ENCODE data around the gene NNMT.

NNMT gene

DNA sequence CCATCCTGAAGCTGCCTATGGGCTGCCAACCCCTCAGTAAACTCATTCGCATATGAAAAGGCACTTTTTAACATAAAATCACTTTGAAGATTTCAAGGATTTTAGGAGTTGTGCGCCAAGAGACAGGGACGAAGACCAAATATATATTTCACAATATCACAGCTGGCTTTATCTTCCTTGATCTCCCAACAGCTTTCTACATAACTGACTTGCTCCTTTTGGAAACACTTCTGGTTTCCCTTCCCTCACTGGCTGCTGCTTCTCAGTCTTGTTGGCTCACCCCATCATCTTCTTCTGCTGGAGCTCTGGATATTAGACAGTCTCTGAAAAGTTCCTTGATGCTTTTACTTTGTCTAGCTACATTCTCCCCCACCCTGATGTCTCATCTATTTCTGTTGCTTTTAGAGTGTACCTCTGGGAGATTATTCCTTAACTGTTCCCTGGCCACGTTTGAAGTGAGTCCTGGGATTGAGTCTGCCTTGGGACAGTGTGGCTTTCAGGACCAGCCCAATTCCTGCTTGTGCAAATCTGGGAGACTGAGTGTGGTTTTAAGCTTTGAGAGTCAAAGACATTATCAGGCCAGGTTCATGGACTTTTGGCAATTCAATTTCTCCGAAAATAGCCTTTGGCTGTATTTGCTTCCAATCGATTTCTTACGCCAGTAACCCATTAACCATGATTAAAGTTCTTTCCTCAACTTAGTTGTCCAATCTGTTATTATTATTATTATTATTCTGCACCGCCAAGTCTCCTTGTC, 30.9 kb upstream of the NNMT start:
- Histone ChIP-seq H3K36me3 (ENCODE audit: control insufficient read depth, insufficient read depth, low read length, severe bottlenecking) (peaks cover 2% of the 10 kb centered on the region), H3K27me3 (replicated peaks; ENCODE audit: control insufficient read depth, insufficient read depth, low read length) (no peaks in the 10 kb centered on the region), H3K4me1 (ENCODE audit: control insufficient read depth, insufficient read depth, low read length) (peaks cover 51% of the 10 kb centered on the region), H3K9ac (ENCODE audit: low read length) (no peak overlapping the region), H3K9me3 (ENCODE audit: control insufficient read depth, low read length) (no peaks in the 10 kb centered on the region), H3K4me3 (ENCODE audit: low read length) (no peak overlapping the region)
- no peak for DNase-seq (ENCODE audit: low read depth)

DNA sequence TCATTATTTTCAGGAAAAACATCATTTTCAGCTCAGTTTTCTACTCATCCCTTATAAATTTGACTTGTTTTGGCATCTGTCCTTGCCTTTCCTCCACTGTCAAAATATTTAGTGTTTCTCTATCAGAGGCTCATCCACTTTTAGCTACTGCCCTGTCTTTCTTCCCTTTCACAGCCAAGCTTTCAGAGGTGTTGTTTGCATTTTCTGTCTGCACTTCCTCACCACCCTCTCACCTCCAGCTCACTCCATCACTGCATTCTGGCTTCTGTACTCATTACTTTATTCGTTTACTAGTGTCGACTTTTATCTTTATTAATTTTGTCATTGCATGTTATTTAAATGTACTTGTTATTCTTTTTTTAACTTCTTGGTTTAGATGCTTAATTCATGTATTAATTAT, 26.7 kb upstream of the NNMT start:
- no peaks in the 10 kb centered on the region for H3K9me3 ChIP-seq (ENCODE audit: control insufficient read depth, low read length)
- DNase-seq (ENCODE audit: low read depth) = no peak
- H3K36me3 ChIP-seq (ENCODE audit: control insufficient read depth, insufficient read depth, low read length, severe bottlenecking) = peaks cover 10% of the 10 kb centered on the region
- no peak overlapping the region for H3K4me3 ChIP-seq (ENCODE audit: low read length)
- no peaks in the 10 kb centered on the region for H3K27me3 ChIP-seq (replicated peaks; ENCODE audit: control insufficient read depth, insufficient read depth, low read length)
- no peak overlapping the region for H3K9ac ChIP-seq (ENCODE audit: low read length)
- H3K4me1 ChIP-seq (ENCODE audit: control insufficient read depth, insufficient read depth, low read length) = peaks cover 15% of the 10 kb centered on the region

DNA sequence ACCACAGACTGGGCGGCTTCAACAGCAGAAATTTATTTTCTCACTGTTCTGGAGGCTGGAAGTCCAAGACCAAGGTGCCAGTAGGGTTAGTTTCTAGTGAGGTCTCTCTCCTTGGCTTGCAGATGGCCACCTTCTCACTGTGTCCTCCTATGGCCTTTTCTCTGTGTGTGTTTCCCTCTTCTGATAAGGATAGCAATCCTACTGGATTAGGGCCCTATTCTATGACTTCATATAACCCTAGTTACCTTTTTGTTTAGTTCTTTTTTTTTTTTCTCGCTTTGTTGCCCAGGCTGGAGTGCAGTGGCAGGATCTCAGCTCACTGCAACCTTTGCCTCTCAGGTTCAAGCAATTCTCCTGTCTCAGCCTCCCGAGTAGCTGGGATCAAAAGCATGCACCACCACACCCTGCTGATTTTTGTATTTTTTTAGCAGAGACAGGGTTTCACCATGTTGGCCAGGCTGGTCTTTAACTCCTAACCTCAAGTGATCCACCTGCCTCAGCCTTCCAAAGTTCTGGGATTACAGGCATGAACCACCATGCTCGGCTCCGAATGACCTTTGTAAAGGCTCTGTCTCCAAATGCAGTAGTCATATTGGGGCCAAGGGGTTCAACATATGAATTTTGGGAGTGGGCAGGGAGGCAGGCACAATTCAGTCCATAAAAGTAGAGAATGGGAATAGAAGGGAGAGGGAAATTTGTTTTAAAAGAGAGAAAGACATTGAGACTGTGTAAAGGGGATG, 25.5 kb upstream of the NNMT start:
- Histone ChIP-seq H3K4me3 (ENCODE audit: low read length) (no peak overlapping the region), H3K27me3 (replicated peaks; ENCODE audit: control insufficient read depth, insufficient read depth, low read length) (no peaks in the 10 kb centered on the region), H3K36me3 (ENCODE audit: control insufficient read depth, insufficient read depth, low read length, severe bottlenecking) (peaks cover 10% of the 10 kb centered on the region), H3K9ac (ENCODE audit: low read length) (no peak overlapping the region), H3K4me1 (ENCODE audit: control insufficient read depth, insufficient read depth, low read length) (peaks cover 12% of the 10 kb centered on the region), H3K9me3 (ENCODE audit: control insufficient read depth, low read length) (no peaks in the 10 kb centered on the region)
- no peak for DNase-seq (ENCODE audit: low read depth)

DNA sequence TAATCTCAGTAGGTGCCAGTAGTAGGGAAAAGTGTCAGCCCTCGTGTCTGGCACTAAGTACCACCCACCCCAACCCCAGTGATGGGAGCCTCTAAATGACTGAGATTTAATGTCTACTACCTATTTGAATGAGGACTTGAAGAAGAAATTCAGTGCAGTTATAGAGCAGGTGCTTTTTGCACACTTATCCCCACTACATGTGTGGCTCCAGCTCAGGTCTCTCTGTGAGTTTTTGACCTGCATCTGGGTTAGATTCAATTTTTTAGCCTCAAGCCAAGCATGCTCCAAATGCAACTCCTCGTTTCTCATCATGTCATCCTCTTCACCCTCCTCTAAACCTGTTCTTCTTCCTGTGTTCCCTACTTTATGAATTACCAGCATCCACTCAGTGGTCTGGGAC, 24.9 kb upstream of the NNMT start:
- no peak overlapping the region for H3K9ac ChIP-seq (ENCODE audit: low read length)
- peaks cover 9% of the 10 kb centered on the region for H3K4me1 ChIP-seq (ENCODE audit: control insufficient read depth, insufficient read depth, low read length)
- peaks cover 10% of the 10 kb centered on the region for H3K36me3 ChIP-seq (ENCODE audit: control insufficient read depth, insufficient read depth, low read length, severe bottlenecking)
- no peaks in the 10 kb centered on the region for H3K27me3 ChIP-seq (replicated peaks; ENCODE audit: control insufficient read depth, insufficient read depth, low read length)
- H3K9me3 ChIP-seq (ENCODE audit: control insufficient read depth, low read length) = no peaks in the 10 kb centered on the region
- no peak overlapping the region for H3K4me3 ChIP-seq (ENCODE audit: low read length)
- DNase-seq (ENCODE audit: low read depth) = no peak

- H3K4me1 ChIP-seq (ENCODE audit: control insufficient read depth, insufficient read depth, low read length) = peaks cover 9% of the 10 kb centered on the region
- no peaks in the 10 kb centered on the region for H3K9me3 ChIP-seq (ENCODE audit: control insufficient read depth, low read length)
- H3K27me3 ChIP-seq (replicated peaks; ENCODE audit: control insufficient read depth, insufficient read depth, low read length) = no peaks in the 10 kb centered on the region
- no peak overlapping the region for H3K9ac ChIP-seq (ENCODE audit: low read length)
- no peak for DNase-seq (ENCODE audit: low read depth)
- H3K4me3 ChIP-seq (ENCODE audit: low read length) = no peak overlapping the region
- peaks cover 10% of the 10 kb centered on the region for H3K36me3 ChIP-seq (ENCODE audit: control insufficient read depth, insufficient read depth, low read length, severe bottlenecking)
Measured at GRCh38 chr11:114272311-114272710, 23.9 kb upstream of the NNMT start.

- no peaks in the 10 kb centered on the region for H3K9me3 ChIP-seq (ENCODE audit: control insufficient read depth, low read length)
- peaks cover 10% of the 10 kb centered on the region for H3K36me3 ChIP-seq (ENCODE audit: control insufficient read depth, insufficient read depth, low read length, severe bottlenecking)
- H3K27me3 ChIP-seq (replicated peaks; ENCODE audit: control insufficient read depth, insufficient read depth, low read length) = no peaks in the 10 kb centered on the region
- no peak overlapping the region for H3K4me3 ChIP-seq (ENCODE audit: low read length)
- peaks cover 9% of the 10 kb centered on the region for H3K4me1 ChIP-seq (ENCODE audit: control insufficient read depth, insufficient read depth, low read length)
- no peak for DNase-seq (ENCODE audit: low read depth)
- no peak overlapping the region for H3K9ac ChIP-seq (ENCODE audit: low read length)
Measured at GRCh38 chr11:114273071-114273470, 23.1 kb upstream of the NNMT start.

DNA sequence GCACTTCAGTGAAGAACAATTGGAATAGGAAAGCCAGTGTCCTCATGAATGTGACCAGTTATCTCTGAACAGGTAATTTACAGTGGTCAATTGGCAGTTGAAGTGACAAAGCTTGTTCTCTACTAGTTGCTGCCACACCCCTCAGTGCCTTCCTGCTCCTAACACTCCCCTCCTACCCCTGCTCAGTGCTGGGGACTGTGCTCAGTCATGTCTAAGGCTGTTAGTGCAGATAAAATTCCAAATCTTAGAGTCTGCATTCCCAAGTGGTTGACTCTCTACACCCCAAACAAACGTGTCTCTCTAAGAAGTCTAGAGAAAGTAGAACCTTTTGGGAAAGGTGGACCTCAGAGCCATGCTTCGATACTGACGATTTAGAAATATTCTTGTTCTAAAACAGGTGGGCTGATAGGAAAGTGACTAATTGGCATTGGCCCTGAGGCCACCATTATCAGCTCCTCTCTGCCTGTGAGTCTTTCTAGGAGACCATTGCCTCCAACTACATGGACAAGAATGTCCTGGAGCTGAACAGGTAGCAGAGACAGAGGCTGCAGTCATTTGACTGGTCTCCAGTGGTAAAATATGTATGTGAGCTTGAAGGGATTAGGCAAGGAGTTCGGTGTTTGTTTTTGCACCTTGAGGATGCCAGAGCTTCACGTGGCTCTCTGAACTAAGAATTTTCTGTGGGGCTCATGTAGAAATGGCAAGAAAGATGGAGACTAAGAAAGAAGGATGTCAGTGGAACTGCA, 22.1 kb upstream of the NNMT start:
- peaks cover 10% of the 10 kb centered on the region for H3K36me3 ChIP-seq (ENCODE audit: control insufficient read depth, insufficient read depth, low read length, severe bottlenecking)
- H3K9me3 ChIP-seq (ENCODE audit: control insufficient read depth, low read length) = no peaks in the 10 kb centered on the region
- peaks cover 9% of the 10 kb centered on the region for H3K4me1 ChIP-seq (ENCODE audit: control insufficient read depth, insufficient read depth, low read length)
- no peak overlapping the region for H3K4me3 ChIP-seq (ENCODE audit: low read length)
- DNase-seq (ENCODE audit: low read depth) = no peak
- H3K9ac ChIP-seq (ENCODE audit: low read length) = no peak overlapping the region
- H3K27me3 ChIP-seq (replicated peaks; ENCODE audit: control insufficient read depth, insufficient read depth, low read length) = no peaks in the 10 kb centered on the region

GRCh38 chr11:114274637-114275036, 21.6 kb upstream of the NNMT start:
- Histone ChIP-seq H3K27me3 (replicated peaks; ENCODE audit: control insufficient read depth, insufficient read depth, low read length) (no peaks in the 10 kb centered on the region), H3K4me1 (ENCODE audit: control insufficient read depth, insufficient read depth, low read length) (peaks cover 14% of the 10 kb centered on the region)
- no peak for DNase-seq (ENCODE audit: low read depth)

DNA sequence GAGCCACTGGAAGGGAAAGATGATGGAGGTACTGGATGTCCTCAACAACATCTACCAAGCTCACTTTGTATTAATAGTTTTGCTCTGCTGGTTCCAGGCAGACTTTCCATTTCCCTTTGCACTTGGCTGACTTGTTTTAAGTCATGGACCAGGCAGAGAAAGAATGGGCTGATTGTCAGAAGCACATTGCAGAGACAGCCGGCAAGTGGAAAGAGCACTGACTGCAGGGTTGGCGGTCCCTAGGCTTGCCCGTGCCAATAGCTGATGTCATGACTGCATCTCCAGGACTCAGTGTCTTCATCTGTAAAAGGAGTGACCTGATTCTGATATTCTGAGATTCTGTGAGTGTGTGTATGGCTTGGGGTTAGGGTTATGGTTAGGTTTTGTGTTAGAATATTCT, 20.9 kb upstream of the NNMT start:
- H3K4me1 ChIP-seq (ENCODE audit: control insufficient read depth, insufficient read depth, low read length) = peaks cover 20% of the 10 kb centered on the region
- H3K36me3 ChIP-seq (ENCODE audit: control insufficient read depth, insufficient read depth, low read length, severe bottlenecking) = peaks cover 8% of the 10 kb centered on the region
- no peaks in the 10 kb centered on the region for H3K9me3 ChIP-seq (ENCODE audit: control insufficient read depth, low read length)
- no peaks in the 10 kb centered on the region for H3K27me3 ChIP-seq (replicated peaks; ENCODE audit: control insufficient read depth, insufficient read depth, low read length)
- H3K4me3 ChIP-seq (ENCODE audit: low read length) = no peak overlapping the region
- H3K9ac ChIP-seq (ENCODE audit: low read length) = no peak overlapping the region
- no peak for DNase-seq (ENCODE audit: low read depth)

More at GRCh38 chr11:114274637-114275036, 21.6 kb upstream of the NNMT start:
- Histone ChIP-seq H3K4me3 (ENCODE audit: low read length) (no peak overlapping the region), H3K9me3 (ENCODE audit: control insufficient read depth, low read length) (no peaks in the 10 kb centered on the region), H3K36me3 (ENCODE audit: control insufficient read depth, insufficient read depth, low read length, severe bottlenecking) (peaks cover 10% of the 10 kb centered on the region), H3K9ac (ENCODE audit: low read length) (no peak overlapping the region)

- H3K27me3 ChIP-seq (replicated peaks; ENCODE audit: control insufficient read depth, insufficient read depth, low read length) = no peaks in the 10 kb centered on the region
- H3K36me3 ChIP-seq (ENCODE audit: control insufficient read depth, insufficient read depth, low read length, severe bottlenecking) = peaks cover 4% of the 10 kb centered on the region
- DNase-seq (ENCODE audit: low read depth) = no peak
- H3K9ac ChIP-seq (ENCODE audit: low read length) = no peak overlapping the region
- no peak overlapping the region for H3K4me3 ChIP-seq (ENCODE audit: low read length)
- H3K9me3 ChIP-seq (ENCODE audit: control insufficient read depth, low read length) = no peaks in the 10 kb centered on the region
- peaks cover 27% of the 10 kb centered on the region for H3K4me1 ChIP-seq (ENCODE audit: control insufficient read depth, insufficient read depth, low read length)
Measured at GRCh38 chr11:114276077-114276476, 20.1 kb upstream of the NNMT start.

DNA sequence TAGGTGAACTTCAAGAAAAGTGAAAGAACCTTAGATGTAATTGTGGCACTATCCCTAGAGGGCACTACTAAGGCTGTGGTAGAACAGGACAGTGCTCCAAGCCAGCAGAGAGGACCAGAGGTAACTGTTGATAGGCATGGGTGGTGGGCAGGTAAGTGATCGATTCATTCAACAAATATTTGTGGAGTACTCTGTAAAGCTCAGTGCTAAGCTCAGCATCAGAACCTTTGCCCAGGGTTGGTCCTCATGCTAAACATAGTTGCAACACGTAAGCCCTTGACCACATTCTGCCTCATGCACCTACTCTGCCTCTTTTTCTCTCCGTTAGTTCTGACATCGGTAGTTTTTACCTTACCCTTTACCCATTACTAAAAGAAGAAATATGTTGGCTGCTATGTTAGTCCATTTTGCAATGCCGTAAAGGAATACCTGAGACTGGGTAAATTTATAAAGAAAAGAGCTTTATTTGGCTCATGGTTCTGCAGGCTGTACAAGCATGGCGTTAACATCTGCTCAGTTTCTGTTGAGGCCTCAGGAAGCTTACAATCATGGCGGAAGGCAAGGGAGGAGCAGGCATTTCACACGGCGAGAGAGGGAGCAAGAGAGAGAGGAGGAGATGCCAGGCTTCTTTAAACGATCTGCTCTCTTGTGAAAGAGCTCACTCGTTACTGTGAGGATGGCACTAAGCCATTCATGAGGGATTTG, 18.4 kb upstream of the NNMT start:
- H3K9me3 ChIP-seq (ENCODE audit: control insufficient read depth, low read length) = no peaks in the 10 kb centered on the region
- no peak overlapping the region for H3K4me3 ChIP-seq (ENCODE audit: low read length)
- H3K27me3 ChIP-seq (replicated peaks; ENCODE audit: control insufficient read depth, insufficient read depth, low read length) = no peaks in the 10 kb centered on the region
- H3K9ac ChIP-seq (ENCODE audit: low read length) = no peak overlapping the region
- no peaks in the 10 kb centered on the region for H3K36me3 ChIP-seq (ENCODE audit: control insufficient read depth, insufficient read depth, low read length, severe bottlenecking)
- peaks cover 43% of the 10 kb centered on the region for H3K4me1 ChIP-seq (ENCODE audit: control insufficient read depth, insufficient read depth, low read length)
- DNase-seq (ENCODE audit: low read depth) = no peak

All from adipocyte (in vitro differentiated cells).